ENCODE measurements around the gene CDH11.

CDH11 gene

GRCh38 chr16:65070831-65071432, 50.9 kb downstream of the CDH11 start:
- DNase-seq (ENCODE audit: low spot score), result no peak

- DNase-seq (ENCODE audit: low spot score), result no peak
Observed at GRCh38 chr16:65069766-65070165, 52.1 kb downstream of the CDH11 start.

- no peak for DNase-seq (ENCODE audit: low spot score)
Observed at GRCh38 chr16:65069065-65069464, 52.8 kb downstream of the CDH11 start.

DNA sequence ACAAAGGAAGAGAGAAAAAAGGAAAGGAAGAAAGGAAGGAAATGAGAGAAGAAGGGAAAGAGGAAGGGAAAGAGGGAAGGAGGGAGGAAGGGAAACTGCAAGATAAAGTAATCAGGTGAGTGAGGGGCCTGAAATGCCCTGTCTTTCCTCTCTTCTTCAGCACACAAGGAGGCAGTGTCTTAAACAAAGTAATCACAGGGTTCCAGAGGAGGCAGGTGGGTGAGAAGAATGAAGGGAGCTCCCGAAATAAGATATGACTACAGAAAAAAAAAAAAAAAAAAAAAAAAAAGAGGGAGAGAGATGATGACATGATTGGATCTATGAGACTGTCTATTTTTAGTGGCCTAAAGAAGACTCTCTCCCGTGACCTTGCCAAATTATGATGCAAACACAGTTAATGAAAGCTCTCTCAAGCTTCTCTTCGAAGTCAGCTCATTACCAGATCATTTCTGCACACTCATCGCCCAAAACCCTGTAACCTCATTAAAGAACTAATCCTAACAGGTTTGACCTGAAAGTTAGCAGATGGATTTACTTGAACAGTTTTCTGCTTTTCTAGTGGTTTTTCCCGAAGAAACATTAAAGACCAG, 53.6 kb downstream of the CDH11 start:
- no peak for DNase-seq (ENCODE audit: low spot score)

DNA sequence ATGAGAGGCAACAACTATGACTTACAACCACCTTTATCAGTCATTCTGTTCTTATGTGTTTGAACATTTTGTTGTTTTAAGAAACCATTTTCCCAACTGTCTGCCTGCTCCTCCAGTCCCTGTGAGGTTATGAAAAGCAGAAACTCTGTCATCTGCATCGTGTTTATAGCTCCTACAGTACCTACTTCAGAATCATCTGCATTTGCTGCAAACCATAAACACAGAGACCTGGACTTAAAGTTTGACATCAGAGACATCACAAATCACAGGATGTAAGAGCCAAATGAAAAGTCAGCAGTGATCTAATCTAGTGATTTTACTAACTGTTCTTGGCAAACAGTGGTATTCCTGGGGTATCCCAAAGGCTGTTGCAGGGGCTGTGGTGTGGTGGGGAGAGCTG, 55.2 kb downstream of the CDH11 start:
- no peak for DNase-seq (ENCODE audit: low spot score)

DNA sequence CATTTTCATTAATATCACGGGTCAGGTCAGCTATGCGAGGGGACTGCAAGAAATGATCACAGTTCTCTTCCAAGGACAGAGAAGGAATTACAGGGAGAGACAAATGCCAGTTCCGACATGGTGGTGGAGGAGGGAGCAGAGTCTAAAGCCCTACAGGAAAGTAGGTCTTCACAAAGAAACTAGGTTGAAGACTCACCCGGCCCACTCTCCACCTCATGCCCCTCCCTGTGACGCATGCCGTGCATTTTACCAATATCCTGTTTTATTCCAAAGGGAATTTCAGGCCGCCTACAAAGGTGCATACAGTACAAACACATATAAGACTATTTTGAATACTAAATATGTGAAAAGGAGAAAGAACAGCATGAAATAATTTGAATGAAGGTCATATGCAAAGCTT, 56.8 kb downstream of the CDH11 start:
- no peak for DNase-seq (ENCODE audit: low spot score)

DNA sequence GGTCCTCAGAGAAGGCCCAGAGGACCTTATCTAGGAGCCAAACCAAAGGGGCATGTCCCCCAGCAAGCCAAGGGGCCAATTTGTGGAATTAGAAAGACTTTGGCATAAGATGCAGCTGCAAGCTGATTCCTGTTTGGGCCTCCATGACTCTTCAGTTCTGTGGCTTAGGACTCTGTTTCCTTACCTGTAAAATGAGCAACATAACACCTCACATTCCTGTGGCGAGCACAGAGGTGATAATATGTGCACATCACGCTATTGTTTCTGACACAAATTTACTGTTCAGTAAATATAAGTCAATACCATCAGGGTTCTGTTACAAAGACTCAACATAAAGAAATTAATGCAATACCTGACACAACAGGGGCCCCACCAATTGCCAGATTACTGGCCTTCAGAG, 57.7 kb downstream of the CDH11 start:
- DNase-seq (ENCODE audit: low spot score), result no peak

- no peak for DNase-seq (ENCODE audit: low spot score)
Observed at GRCh38 chr16:65062736-65063583, 58.9 kb downstream of the CDH11 start.

DNA sequence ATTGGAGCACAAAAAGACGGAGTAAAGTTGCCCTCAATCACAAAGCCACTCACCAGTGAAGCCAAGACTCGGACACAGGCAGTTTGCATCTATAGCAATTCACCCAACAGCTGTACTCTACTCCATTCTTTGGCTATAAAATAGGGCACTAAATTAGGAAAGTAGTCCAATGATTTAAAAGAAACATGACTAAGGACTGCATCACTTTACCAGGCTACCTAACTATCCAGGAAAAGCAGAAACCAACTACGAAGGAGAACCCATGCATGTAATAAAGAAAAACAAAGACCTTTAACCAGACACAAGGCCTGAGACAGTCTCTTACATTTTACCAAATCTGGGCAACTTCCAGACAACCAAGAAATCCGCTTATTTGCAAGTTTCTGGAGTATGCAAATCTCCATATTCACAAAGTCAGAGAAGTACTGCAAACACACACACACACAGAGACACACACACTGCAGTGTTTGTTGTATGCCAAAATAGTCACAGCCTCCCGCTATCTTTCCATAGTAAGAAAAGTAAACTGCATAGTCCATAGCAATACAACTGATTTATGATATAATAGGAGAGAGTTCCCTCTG, 59.8 kb downstream of the CDH11 start:
- DNase-seq (ENCODE audit: low spot score), result no peak

GRCh38 chr16:65061263-65061662, 60.6 kb downstream of the CDH11 start:
- DNase-seq (ENCODE audit: low spot score), result no peak

DNA sequence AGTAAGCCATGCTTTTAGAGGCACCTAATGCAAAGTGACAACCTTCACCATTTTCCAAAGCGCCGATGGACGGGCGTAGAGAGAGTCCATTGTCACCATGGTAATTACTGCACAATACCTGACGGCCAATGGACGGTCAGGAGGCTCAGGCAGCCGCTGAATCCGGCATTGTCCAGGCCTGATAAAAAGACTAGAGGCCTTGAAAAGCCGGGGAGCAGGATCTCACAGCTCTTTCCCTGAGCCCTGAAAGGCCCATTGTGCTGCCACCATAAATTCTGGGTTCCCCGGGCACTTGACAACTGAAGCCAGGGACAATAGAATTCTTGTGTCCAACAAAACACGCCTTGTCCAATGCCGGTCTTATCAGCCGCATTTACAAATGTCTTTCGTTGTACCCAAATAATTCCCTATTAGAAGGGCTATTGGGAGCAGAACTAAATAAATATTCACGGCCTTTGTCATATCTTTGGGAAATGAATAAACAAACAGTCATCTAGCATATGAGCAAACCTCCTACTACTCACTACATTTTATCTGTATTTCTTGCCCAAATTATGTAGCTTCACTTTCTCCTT, 62.4 kb downstream of the CDH11 start:
- no peak for DNase-seq (ENCODE audit: low spot score)

GRCh38 chr16:65057184-65057583, 64.7 kb downstream of the CDH11 start:
- DNase-seq (ENCODE audit: low spot score), result no peak

- no peak for DNase-seq (ENCODE audit: low spot score)
Observed at GRCh38 chr16:65054457-65054856, 67.4 kb downstream of the CDH11 start.

DNA sequence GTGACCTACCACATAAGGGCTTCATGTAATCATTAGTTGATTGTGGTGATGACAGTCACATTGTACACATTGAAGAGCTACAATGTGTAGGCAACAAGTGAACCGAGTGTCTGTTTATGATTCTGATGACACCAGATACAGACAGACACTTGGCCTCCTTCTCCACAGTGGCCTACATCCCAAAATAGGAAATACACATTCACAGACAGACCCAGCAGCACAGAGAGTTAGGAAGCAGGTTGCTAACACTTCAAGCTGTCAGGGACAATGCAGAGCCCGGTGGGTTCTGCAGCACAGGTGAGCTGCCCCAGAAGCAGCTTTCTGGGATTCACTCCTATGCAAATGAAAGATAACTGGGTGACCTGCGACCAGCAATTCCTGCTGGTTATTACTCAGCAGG, 72.2 kb downstream of the CDH11 start:
- DNase-seq (ENCODE audit: low spot score), result no peak

DNA sequence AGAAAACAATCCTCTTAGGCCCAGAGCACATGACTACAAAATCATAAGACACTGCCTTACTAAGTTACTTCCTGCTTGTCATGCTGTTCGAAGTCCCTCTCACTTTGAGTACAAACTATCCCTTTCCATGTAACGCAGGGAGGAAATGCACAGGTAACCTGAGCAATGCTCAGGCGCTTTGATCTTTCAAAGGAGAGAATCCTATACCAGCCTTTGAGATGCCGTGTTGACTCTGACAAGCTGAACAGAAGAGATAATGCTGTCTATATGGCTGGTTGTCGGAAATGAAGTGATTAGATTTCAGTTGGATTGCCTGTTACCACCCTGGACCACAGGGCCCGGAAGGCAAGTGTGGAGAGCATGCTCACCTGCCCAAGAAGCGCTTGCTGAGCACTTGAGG, 75.9 kb downstream of the CDH11 start:
- no peak for DNase-seq (ENCODE audit: low spot score)

- DNase-seq (ENCODE audit: low spot score), result no peak
Observed at GRCh38 chr16:65044873-65045272, 77.0 kb downstream of the CDH11 start.

GRCh38 chr16:65044026-65044425, 77.8 kb downstream of the CDH11 start:
- no peak for DNase-seq (ENCODE audit: low spot score)

- DNase-seq (ENCODE audit: low spot score), result no peak
Observed at GRCh38 chr16:65042438-65043365, 79.2 kb downstream of the CDH11 start.

- no peak for DNase-seq (ENCODE audit: low spot score)
Observed at GRCh38 chr16:65041667-65042066, 80.2 kb downstream of the CDH11 start.

- DNase-seq (ENCODE audit: low spot score), result no peak
Observed at GRCh38 chr16:65038100-65038499, 83.8 kb downstream of the CDH11 start.

GRCh38 chr16:65037556-65037955, 84.3 kb downstream of the CDH11 start:
- DNase-seq (ENCODE audit: low spot score), result no peak

GRCh38 chr16:65034915-65035314, 86.9 kb downstream of the CDH11 start:
- DNase-seq (ENCODE audit: low spot score), result no peak

Data from NAMALWA (cell line).